Inferior parietal cortex (tissue), 1 donor: Measurements from ENCODE around the gene FHIT.
"Not testable (repeated sequence)": the region's sequence is repeated elsewhere in the genome, so short reads cannot be mapped to it uniquely, and the experiment has no call there.

Experiments used
- DNase-seq: peaks from one replicate; pipeline ENCODE4 v3.0.0-alpha.2; 2016; ENCODE audit errors: extremely low spot score

Gene FHIT

DNA sequence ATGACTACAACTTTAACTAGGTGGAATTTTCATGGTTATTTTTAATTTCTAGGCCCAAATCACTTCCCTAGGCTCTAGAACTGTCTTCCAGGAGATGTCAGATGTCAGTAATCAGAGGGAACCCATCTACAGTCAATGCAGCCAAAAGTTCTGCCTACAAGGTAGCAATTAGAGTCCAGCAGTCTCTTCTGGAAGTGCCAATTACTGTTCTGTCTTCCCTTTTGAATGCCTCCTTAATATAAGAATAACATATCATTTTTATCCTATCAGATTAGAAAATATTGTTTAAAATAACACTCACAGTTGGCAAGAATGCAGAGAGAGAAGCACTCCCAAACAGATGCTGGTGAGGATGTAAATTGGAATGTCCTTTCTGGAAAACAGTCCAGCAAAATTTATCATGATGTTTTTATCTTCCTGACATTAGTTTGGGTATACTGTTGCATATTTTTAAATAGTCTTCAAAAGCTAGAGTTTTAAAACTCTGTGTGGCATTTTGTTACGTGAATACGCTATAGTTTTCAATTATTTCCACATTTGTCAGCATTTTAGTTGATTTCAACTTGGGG, 543.7 kb downstream of the FHIT start:
- DNase-seq, result no peak

GRCh38 chr3:60703956-60704736, 547.1 kb downstream of the FHIT start:
- no peak for DNase-seq

DNA sequence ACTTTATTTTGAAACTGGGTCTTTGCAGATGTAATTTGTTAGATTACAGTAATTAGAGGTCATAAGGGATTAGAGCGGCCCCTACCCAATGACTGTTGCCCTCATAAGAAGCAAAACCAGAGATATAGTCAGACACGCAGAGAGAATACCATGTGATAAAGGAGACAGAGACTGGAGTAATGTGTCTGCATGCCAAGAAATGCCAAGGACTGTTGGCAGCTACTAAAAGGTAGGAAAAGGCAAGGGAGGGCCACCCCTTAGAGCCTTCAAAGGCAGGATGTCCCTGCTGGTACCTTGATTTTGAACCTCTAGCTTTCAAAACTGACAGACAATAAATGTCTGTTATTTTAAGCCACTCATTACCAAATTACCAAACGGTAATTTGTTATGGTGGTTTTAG, 548.2 kb downstream of the FHIT start:
- no peak for DNase-seq

GRCh38 chr3:60698117-60698516, 553.1 kb downstream of the FHIT start:
- no peak for DNase-seq

GRCh38 chr3:60697132-60697531, 554.1 kb downstream of the FHIT start:
- no peak for DNase-seq

- no peak for DNase-seq
Measured at GRCh38 chr3:60696428-60697125, 554.7 kb downstream of the FHIT start.

DNA sequence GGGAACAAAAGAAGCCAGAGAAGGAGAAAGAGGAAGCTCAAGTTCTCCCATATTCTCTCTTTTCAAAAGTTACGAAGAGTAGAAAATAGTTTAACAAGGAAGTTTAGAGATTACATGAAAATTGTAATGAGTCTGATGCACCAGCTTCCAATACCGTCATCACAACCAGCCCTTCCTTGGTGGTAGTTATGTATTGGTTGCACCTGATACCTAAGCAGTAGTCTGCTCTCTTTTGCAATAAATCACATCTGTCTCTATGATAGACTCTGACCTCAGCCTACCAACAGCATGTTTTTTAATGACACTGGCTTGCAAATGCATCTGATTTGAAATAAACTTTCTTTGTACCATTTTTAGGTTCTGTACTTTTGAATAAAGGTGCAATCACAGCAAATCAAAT, 575.8 kb downstream of the FHIT start:
- no peak for DNase-seq

GRCh38 chr3:60674870-60675269, 576.4 kb downstream of the FHIT start:
- DNase-seq, result no peak

DNA sequence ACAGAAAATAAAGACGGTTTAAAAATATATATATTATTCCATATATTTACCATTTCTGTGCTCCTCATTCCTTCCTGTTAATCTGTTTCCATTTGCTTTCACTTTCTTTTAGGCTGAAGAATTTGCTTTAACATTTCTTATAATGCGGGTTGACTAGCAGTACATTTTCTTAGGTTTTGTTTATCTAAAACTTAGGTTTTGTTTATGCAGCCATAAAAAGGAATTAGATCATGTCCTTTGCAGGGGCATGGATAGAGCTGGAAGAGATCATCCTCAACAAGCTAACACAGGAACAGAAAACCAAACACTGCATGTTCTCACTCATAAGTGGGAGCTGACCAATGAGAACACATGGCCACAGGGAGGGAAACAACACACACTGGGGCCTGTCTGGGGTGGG, 578.1 kb downstream of the FHIT start:
- no peak for DNase-seq

GRCh38 chr3:60672337-60672736, 578.9 kb downstream of the FHIT start:
- not testable (repeated sequence) for DNase-seq

DNA sequence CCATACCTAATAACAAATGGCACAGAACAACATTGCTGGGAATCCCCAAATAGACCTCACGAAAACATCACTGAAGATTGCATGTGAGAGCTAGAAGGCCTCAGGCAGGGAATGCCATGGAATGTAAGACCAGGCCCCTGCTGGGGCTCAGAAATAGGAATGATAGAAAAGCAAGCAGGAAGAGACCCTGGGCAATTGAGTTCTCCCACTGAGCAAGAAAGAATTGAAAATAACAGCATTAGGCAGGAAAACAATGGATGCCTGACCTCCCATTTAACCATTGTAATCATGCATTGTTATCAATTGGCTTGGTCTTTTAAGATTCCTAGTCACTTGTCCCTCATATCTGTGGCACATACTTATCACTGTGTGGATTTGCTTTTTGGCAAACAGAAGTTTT, 581.6 kb downstream of the FHIT start:
- no peak for DNase-seq

GRCh38 chr3:60660026-60660425, 591.2 kb downstream of the FHIT start:
- no peak for DNase-seq

- DNase-seq, result no peak
Measured at GRCh38 chr3:60659098-60659497, 592.2 kb downstream of the FHIT start.

- no peak for DNase-seq
Measured at GRCh38 chr3:60657972-60658371, 593.3 kb downstream of the FHIT start.

DNA sequence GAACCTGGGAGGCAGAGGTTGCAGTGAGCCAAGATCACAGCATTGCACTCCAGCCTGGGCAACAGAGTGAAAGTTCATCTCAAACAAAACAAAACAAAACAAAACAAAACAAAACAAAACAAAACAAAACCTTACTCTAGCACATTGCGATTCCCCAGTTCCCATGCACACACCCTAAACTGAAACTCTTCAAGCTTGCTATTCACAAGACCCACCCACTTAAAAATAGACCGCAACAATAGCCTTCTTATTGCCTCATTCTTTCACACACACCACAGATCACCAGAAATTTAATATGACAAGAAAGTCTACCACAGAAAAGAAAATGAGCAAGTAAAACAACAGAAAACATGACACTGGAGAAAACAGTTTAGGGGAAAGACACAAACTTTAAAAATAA, 598.4 kb downstream of the FHIT start:
- DNase-seq, result no peak

- no peak for DNase-seq
Measured at GRCh38 chr3:60651799-60652198, 599.5 kb downstream of the FHIT start.

DNA sequence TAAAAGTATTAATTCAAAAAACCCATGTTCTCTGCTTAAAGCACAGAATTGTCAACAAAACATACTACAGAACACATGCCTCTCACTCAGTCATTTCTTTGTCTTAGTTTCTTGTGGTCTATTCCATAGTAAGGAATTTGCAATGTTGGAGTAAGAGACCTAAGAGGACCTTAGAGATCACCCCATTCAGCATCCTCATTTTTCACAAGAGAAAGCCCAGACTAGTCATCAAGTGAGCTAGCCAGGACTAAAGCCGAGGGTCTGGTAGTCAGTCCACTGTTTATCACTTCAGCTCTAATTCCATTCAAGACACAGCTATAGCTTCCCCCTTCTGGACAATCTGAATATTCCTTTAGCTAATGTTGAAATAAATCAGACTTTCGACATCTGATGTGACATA, 601.1 kb downstream of the FHIT start:
- no peak for DNase-seq

GRCh38 chr3:60645801-60646200, 605.5 kb downstream of the FHIT start:
- no peak for DNase-seq

GRCh38 chr3:60643831-60644230, 607.4 kb downstream of the FHIT start:
- no peak for DNase-seq

DNA sequence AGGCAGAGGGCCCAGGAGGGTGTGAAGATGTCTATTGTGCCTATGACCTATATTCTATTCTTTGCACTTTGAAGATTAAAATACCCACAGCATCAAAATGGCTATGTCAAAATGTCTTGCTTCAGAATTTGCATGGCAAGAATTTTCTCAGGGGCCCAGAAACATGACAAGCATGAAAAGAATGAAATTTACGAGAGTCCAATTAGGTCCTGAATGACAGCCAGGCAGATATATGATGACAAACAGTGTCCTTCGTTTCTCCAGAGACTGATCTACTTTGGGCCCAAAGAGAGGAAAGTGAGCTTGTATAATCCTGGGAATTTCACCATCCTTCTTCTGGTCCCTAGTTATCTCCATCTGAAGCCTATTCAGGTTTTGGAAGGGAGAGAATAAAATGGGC, 609.9 kb downstream of the FHIT start:
- no peak for DNase-seq

DNA sequence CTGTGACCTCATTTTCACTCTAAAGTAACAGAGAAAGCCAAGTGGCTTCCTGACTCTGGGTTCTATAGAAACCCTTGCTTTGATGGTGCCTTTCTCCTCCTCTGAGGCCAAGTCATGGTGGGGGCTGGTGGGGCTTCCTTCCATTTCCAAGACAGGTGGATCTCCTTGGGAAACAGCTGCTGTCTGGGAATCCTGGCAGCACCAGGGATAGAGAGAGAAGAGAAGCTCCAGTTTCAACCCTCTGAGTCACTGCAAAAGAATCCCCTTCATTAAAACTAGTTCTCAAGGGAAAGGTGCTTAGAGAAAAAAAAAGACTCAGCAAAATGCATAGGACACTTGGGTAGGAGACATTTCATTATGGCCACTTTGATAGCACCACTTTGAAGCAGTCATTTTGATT, 614.4 kb downstream of the FHIT start:
- no peak for DNase-seq

DNA sequence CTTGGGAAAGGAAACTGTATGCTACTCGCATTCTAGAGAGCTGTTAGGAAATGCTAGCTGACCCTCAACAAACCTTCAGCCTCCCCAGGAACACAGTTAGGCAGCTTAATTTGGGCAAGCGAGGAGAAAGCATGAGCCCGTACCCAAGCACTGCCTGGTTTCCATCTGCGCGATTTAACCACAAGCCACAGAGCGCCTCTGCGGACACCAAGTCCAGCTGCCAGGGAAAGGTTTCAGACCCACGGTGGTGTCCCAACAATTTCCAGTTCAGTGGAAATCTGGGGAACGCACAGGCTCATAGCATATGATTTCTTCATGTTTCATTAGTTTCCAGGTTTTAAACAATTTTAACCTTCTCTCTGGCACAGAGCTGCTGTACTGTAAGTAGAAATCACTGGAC, 617.6 kb downstream of the FHIT start:
- no peak for DNase-seq

DNA sequence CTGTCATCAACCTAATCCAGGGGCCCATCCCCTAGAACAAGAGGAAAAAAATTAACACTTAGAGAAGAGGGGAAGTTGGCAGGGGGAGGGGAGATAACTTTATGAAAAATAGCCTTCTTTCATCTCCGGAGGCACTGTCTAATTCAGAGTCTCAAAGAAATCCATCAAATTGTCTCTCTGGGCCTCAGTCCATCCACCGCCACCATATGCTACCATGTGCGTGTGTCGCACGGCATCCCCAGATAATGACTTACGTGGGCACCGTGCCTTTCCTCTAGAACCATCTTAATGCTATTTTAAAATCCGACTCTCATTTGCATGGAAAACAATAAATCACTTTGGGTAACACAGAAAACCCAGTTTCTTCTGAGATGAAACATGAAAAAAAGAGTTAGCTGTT, 619.7 kb downstream of the FHIT start:
- DNase-seq, result no peak
